Type B pancreatic cell (in vitro differentiated cells): ENCODE data around the gene ALS2CL. TPM values are rescaled to one million over a fixed set of nuclear protein-coding genes. Genes with fewer than 3 reads are reported as not detected.

ENCODE experiments used
- DNase-seq: peaks from one replicate; pipeline ENCODE4 v3.0.0; 2021; ENCODE audit warnings: mixed read lengths; ENCODE audit not compliant: unreplicated experiment; ENCODE audit errors: extremely low spot score
- H3K27ac Mint-ChIP-seq: 2 replicates; pipeline ENCODE4 v1.8.0; 2021; ENCODE audit warnings: mild to moderate bottlenecking, mixed read lengths
- H3K27me3 Mint-ChIP-seq: 2 replicates; pipeline ENCODE4 v1.8.0; 2021; ENCODE audit warnings: mixed read lengths
- H3K36me3 Mint-ChIP-seq: 2 replicates; pipeline ENCODE4 v1.8.0; 2021; ENCODE audit warnings: mixed read lengths
- H3K4me1 Mint-ChIP-seq: one replicate; pipeline ENCODE4 v1.8.0; 2021; ENCODE audit warnings: mixed read lengths; ENCODE audit not compliant: unreplicated experiment
- H3K4me3 Mint-ChIP-seq: 2 replicates; pipeline ENCODE4 v1.8.0; 2021; ENCODE audit warnings: mild to moderate bottlenecking, mixed read lengths
- H3K9me3 Mint-ChIP-seq: 2 replicates; pipeline ENCODE4 v1.8.0; 2021; ENCODE audit warnings: mixed read lengths
- CTCF ChIP-seq: fragments of 200-600 bp; sonication (generic); conservative IDR thresholded peaks from 2 replicates; pipeline ENCODE4 v1.5.0; 2021; ENCODE audit warnings: antibody characterized with exemption, mild to moderate bottlenecking
- total RNA-seq: library from RNA; stranded (reverse); gene quantifications from 2 replicates; pipeline ENCODE4 v1.2.1, GENCODE V29; 2021; ENCODE audit warnings: low replicate concordance

Gene ALS2CL
- total RNA-seq, 1 donor from 2014 or later, result 31.7 TPM

- Mint-ChIP-seq H3K9me3 (no peaks in the 10 kb centered on the region), H3K4me1 (peaks cover 27% of the 10 kb centered on the region), H3K36me3 (no peaks in the 10 kb centered on the region), H3K27me3 (peaks cover 11% of the 10 kb centered on the region), H3K4me3 (no peak overlapping the region), H3K27ac (no peak overlapping the region)
- DNase-seq, result no peak
- TF ChIP-seq CTCF, result no peak
Measured at GRCh38 chr3:46703013-46703520, 9.6 kb upstream of the ALS2CL start.

- Mint-ChIP-seq H3K4me1 (peaks cover 27% of the 10 kb centered on the region), H3K4me3 (no peak overlapping the region), H3K27ac (no peak overlapping the region), H3K9me3 (no peaks in the 10 kb centered on the region), H3K27me3 (peaks cover 11% of the 10 kb centered on the region), H3K36me3 (no peaks in the 10 kb centered on the region)
- DNase-seq, result no peak
- no peak for TF ChIP-seq CTCF
Measured at GRCh38 chr3:46702246-46703012, 8.9 kb upstream of the ALS2CL start.

- H3K27me3 Mint-ChIP-seq, result peaks cover 11% of the 10 kb centered on the region
- H3K9me3 Mint-ChIP-seq, result no peaks in the 10 kb centered on the region
- no peak for DNase-seq
- no peaks in the 10 kb centered on the region for H3K36me3 Mint-ChIP-seq
- no peak within 1 kb of the TSS for H3K27ac Mint-ChIP-seq
- no peak within 1 kb of the TSS for H3K4me3 Mint-ChIP-seq
- no peak for TF ChIP-seq CTCF
- H3K4me1 Mint-ChIP-seq, result peaks cover 23% of the 10 kb centered on the region
Measured at GRCh38 chr3:46701181-46701939, 7.9 kb upstream of the ALS2CL start, which contains the start of gene TMIE. TSS of gene TMIE (plus strand) at chr3:46701392. CDS start at chr3:46701488, 96 bp downstream.

- DNase-seq, result no peak
- Mint-ChIP-seq H3K9me3 (no peaks in the 10 kb centered on the region), H3K4me1 (peaks cover 21% of the 10 kb centered on the region), H3K27ac (no peak overlapping the region), H3K27me3 (peaks cover 11% of the 10 kb centered on the region), H3K36me3 (no peaks in the 10 kb centered on the region), H3K4me3 (no peak overlapping the region)
- TF ChIP-seq CTCF, result no peak
Measured at GRCh38 chr3:46700772-46701171, 7.3 kb upstream of the ALS2CL start.

GRCh38 chr3:46699676-46700523, 6.4 kb upstream of the ALS2CL start:
- TF ChIP-seq CTCF, result no peak
- DNase-seq, result no peak
- Mint-ChIP-seq H3K9me3 (no peaks in the 10 kb centered on the region), H3K4me1 (peaks cover 19% of the 10 kb centered on the region), H3K36me3 (no peaks in the 10 kb centered on the region), H3K4me3 (no peak overlapping the region), H3K27me3 (peaks cover 11% of the 10 kb centered on the region), H3K27ac (peak overlapping the region; percentile 55)
